Thyroid gland (tissue), 4 donors: ENCODE measurements around the gene LRRC3B.

Experiments used
- CTCF ChIP-seq, 6 experiments: fragments of 200-600 bp in 3 of 6; fragments of 450-650 bp in 3 of 6; sonication (generic) in 3 of 6; IDR thresholded peaks; one replicate each; pipeline ENCODE4 v1.5.1; 2016 to 2019; ENCODE audit warnings: antibody characterized with exemption in 6 of 6, mild to moderate bottlenecking in 2 of 6, inconsistent platforms in 1 of 6, moderate library complexity in 1 of 6
- POLR2A ChIP-seq, 2 donors: fragments of 450-650 bp; IDR thresholded peaks; one replicate each; pipeline ENCODE4 v1.6.1; 2017; ENCODE audit warnings: antibody characterized with exemption in 2 of 2, mild to moderate bottlenecking in 2 of 2, moderate library complexity in 1 of 2

DNA sequence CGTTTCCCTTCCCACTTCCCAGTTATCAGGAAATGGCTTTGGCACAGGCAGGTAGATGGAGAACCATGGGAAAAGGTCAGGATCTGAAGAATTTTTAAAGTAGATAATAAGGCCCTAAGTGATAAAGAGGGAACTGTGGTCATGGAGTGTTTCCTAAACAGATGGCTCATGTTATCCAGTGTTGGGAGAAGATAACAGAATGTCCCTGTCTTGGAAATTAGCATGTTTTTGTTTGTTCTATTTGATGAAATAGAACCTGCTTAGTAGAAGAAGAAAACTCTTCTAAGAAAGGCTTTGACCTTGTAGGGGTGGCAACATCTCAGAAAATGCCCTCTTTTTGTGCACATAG, 8.8 kb downstream of the LRRC3B start:
- TF ChIP-seq CTCF (IDR thresholded peaks at IDR 0.05) (no peak), POLR2A (IDR thresholded peaks at IDR 0.05) (no peak)
